Osteoblast (primary cell): ENCODE data around the gene SNED1. TPM values are rescaled to one million over a fixed set of nuclear protein-coding genes. Genes with fewer than 3 reads are reported as not detected.

Source experiments
- DNase-seq: peaks from one replicate; pipeline ENCODE4 v3.0.0; 2011; ENCODE audit warnings: low spot score, mixed read lengths; ENCODE audit not compliant: insufficient read length; ENCODE audit errors: missing footprints
- H2AFZ ChIP-seq: 2 replicates; pipeline ENCODE4 v1.6.0; 2011; ENCODE audit warnings: mild to moderate bottlenecking, low read length
- H3K27ac ChIP-seq: 2 replicates; pipeline ENCODE4 v1.5.1; 2011; ENCODE audit warnings: mild to moderate bottlenecking, low read depth, low read length, moderate library complexity
- H3K27me3 ChIP-seq: 2 replicates; pipeline ENCODE4 v1.6.0; 2012; ENCODE audit warnings: mild to moderate bottlenecking, control low read depth, inconsistent platforms, low read length, moderate library complexity; ENCODE audit not compliant: insufficient read depth
- H3K36me3 ChIP-seq: 2 replicates; pipeline ENCODE4 v1.5.1; 2011; ENCODE audit warnings: mild to moderate bottlenecking, low read length, control low read depth, moderate library complexity; ENCODE audit not compliant: insufficient read depth
- H3K4me1 ChIP-seq: 2 replicates; pipeline ENCODE4 v1.5.1; 2011; ENCODE audit warnings: mild to moderate bottlenecking, low read length, control low read depth, moderate library complexity; ENCODE audit not compliant: insufficient read depth
- H3K4me2 ChIP-seq: 2 replicates; pipeline ENCODE4 v1.6.0; 2011; ENCODE audit warnings: mild to moderate bottlenecking, low read length; ENCODE audit not compliant: insufficient read depth
- H3K4me3 ChIP-seq: fragments of 200-600 bp; sonication (generic); 3 replicates; pipeline ENCODE4 v1.5.1; 2012; ENCODE audit warnings: mild to moderate bottlenecking, low read length, inconsistent platforms; ENCODE audit not compliant: insufficient read depth
- H3K79me2 ChIP-seq: 2 replicates; pipeline ENCODE4 v1.6.0; 2012; ENCODE audit warnings: mild to moderate bottlenecking, low read length, control low read depth, inconsistent platforms; ENCODE audit not compliant: insufficient read depth
- H3K9me3 ChIP-seq: 2 replicates; pipeline ENCODE4 v1.5.1; 2011; ENCODE audit warnings: low read depth, low read length, control low read depth
- H4K20me1 ChIP-seq: 2 replicates; pipeline ENCODE4 v1.6.0; 2012; ENCODE audit warnings: mild to moderate bottlenecking, low read length, control low read depth; ENCODE audit not compliant: insufficient read depth
- CTCF ChIP-seq: IDR thresholded peaks from 2 replicates; pipeline ENCODE4 v1.5.1; 2011; ENCODE audit warnings: mild to moderate bottlenecking, low read depth, low read length, moderate library complexity; ENCODE audit errors: extremely low read depth
- total RNA-seq: library from RNA; depleted of rRNA; stranded (reverse); fragments of >200 nt; gene quantifications from 2 replicates; pipeline ENCODE4 v1.2.3, GENCODE V29; 2012

The SNED1 gene
- total RNA-seq, 1 donor, result 94.8 TPM

GRCh38 chr2:241139531-241140444 lies 141.4 kb downstream of the SNED1 start:
- H4K20me1 ChIP-seq, result no peaks in the 10 kb centered on the region
- H2AFZ ChIP-seq, result no peak overlapping the region
- no peaks in the 10 kb centered on the region for H3K4me1 ChIP-seq
- H3K4me3 ChIP-seq, result no peak overlapping the region
- no peak for TF ChIP-seq CTCF
- H3K4me2 ChIP-seq, result no peak overlapping the region
- no peak overlapping the region for H3K27ac ChIP-seq
- H3K36me3 ChIP-seq, result no peaks in the 10 kb centered on the region
- DNase-seq, result no peak
- H3K79me2 ChIP-seq, result peaks cover 10% of the 10 kb centered on the region
- no peaks in the 10 kb centered on the region for H3K27me3 ChIP-seq
- no peaks in the 10 kb centered on the region for H3K9me3 ChIP-seq

GRCh38 chr2:241140445-241140840 lies 142.0 kb downstream of the SNED1 start:
- no peaks in the 10 kb centered on the region for H3K9me3 ChIP-seq

GRCh38 chr2:241141214-241141770 lies 142.9 kb downstream of the SNED1 start:
- no peak for DNase-seq
- H3K79me2 ChIP-seq, result peaks cover 10% of the 10 kb centered on the region
- H3K27ac ChIP-seq, result no peak overlapping the region
- no peaks in the 10 kb centered on the region for H4K20me1 ChIP-seq
- H3K4me1 ChIP-seq, result no peaks in the 10 kb centered on the region
- no peaks in the 10 kb centered on the region for H3K36me3 ChIP-seq
- no peaks in the 10 kb centered on the region for H3K27me3 ChIP-seq
- no peak overlapping the region for H2AFZ ChIP-seq
- no peak for TF ChIP-seq CTCF
- no peak overlapping the region for H3K4me3 ChIP-seq
- H3K4me2 ChIP-seq, result no peak overlapping the region
- no peaks in the 10 kb centered on the region for H3K9me3 ChIP-seq

More at GRCh38 chr2:241140445-241140840, 142.0 kb downstream of the SNED1 start:
- Histone ChIP-seq H2AFZ (no peak overlapping the region), H3K4me1 (no peaks in the 10 kb centered on the region), H3K4me2 (no peak overlapping the region), H3K79me2 (peaks cover 10% of the 10 kb centered on the region), H4K20me1 (no peaks in the 10 kb centered on the region), H3K27ac (no peak overlapping the region), H3K36me3 (no peaks in the 10 kb centered on the region), H3K27me3 (no peaks in the 10 kb centered on the region), H3K4me3 (no peak overlapping the region)
- TF ChIP-seq CTCF, result no peak
- no peak for DNase-seq

DNA sequence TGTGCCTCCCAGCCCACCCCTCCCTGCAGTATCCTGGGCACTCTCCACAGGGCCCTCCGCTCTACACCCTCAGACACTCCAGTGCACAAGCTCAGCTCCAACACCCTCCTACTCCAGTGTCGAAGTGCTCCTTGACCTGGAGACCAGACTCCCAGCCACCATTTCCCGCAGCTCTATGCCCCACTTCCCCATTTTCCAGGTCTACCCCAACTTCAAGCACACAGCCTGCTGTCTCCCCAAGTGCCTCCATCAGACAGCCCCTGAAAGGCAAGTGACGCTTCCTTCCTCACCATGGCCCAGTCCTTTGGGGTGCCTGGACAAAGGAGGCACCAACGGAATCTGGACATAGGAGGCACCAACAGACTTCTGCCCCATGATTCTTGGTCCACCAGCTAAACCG lies 143.6 kb downstream of the SNED1 start:
- Histone ChIP-seq H3K36me3 (no peaks in the 10 kb centered on the region), H2AFZ (no peak overlapping the region), H3K9me3 (no peaks in the 10 kb centered on the region), H4K20me1 (no peaks in the 10 kb centered on the region), H3K27ac (no peak overlapping the region), H3K4me1 (no peaks in the 10 kb centered on the region), H3K4me2 (no peak overlapping the region), H3K79me2 (peaks cover 17% of the 10 kb centered on the region), H3K27me3 (no peaks in the 10 kb centered on the region), H3K4me3 (no peak overlapping the region)
- DNase-seq, result no peak
- no peak for TF ChIP-seq CTCF
